ENCODE data around the gene SMYD1. TPM values are rescaled to one million over a fixed set of nuclear protein-coding genes. Genes with fewer than 3 reads are reported as not detected.

The SMYD1 gene
- total RNA-seq, 2 experiments from 2014 or later = not detected

DNA sequence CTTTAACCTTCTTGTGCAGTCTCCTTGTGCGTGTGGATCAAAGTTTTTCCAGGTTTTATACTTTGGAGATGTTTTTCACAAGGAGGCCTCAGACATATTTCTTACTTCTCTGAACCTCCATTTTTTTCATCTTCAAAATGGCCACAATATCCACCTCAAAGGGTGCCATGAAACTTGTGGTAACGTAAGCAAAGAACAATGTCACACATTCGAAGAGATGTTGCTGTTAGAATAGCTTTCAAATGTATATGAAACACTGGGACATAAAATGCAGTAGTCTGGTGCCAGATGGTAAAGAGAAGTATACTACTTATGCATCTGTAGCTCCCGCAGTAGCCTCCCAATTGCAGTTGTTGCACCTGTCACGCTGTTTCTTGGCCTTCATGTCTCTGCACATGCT lies 9.4 kb upstream of the SMYD1 start:
- Mint-ChIP-seq H3K36me3 (ENCODE audit: low read depth) (peaks cover 11% of the 10 kb centered on the region), H3K4me1 (ENCODE audit: low read depth) (peaks cover 41% of the 10 kb centered on the region), H3K27ac (no peak overlapping the region), H3K4me3 (no peak overlapping the region), H3K9me3 (no peaks in the 10 kb centered on the region), H3K27me3 (ENCODE audit: low read depth) (no peaks in the 10 kb centered on the region)
- intact Hi-C loops (cut with micrococcal nuclease) = loop anchor here (5.0 to 10.0 kb wide), 2 partner anchors 637 to 704 kb away; partner anchors contain the start of gene RPIA
- no peak for DNase-seq
- CTCF ChIA-PET = interaction anchor here (0.6 to 4.1 kb wide), 5 partner anchors 12 to 104 kb away, joined by 3 to 174 read pairs (median 4); no protein-coding TSS in a partner anchor

GRCh38 chr2:88059979-88060906 lies 7.4 kb upstream of the SMYD1 start:
- CTCF ChIA-PET = interaction anchor here (0.6 to 4.1 kb wide), 53 partner anchors 9 to 1626 kb away, joined by 3 to 174 read pairs (median 5); partner anchors contain the start of gene THNSL2
- Mint-ChIP-seq H3K36me3 (ENCODE audit: low read depth) (peaks cover under 1% of the 10 kb centered on the region), H3K27me3 (ENCODE audit: low read depth) (no peaks in the 10 kb centered on the region)

DNA sequence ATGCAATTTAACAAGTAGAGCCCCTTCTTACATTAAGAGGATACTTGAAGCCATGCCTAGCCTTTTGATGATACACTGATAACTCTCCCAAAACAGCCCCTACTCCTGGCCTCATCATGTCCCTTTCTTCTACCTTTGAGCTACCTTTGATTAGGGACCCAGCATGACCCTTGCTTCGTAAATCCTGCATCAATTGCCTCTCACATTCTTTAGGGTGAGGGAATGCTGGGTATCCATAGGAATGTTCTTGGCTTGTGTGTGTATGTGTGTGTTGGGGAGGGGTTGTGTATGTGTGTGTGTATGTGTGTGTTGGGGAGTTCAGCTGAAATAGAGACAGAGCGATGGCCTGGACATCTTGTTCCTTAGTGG lies 6.7 kb upstream of the SMYD1 start:
- H3K27ac Mint-ChIP-seq = no peak overlapping the region
- H3K4me1 Mint-ChIP-seq (ENCODE audit: low read depth) = peaks cover 20% of the 10 kb centered on the region
- no peaks in the 10 kb centered on the region for H3K27me3 Mint-ChIP-seq (ENCODE audit: low read depth)
- no peaks in the 10 kb centered on the region for H3K36me3 Mint-ChIP-seq (ENCODE audit: low read depth)
- no peak for DNase-seq
- intact Hi-C loops (cut with micrococcal nuclease) = loop anchor here (1.0 to 5.0 kb wide), 6 partner anchors 30 to 611 kb away; no protein-coding TSS in a partner anchor
- H3K9me3 Mint-ChIP-seq = no peaks in the 10 kb centered on the region
- CTCF ChIA-PET = interaction anchor here (0.6 to 4.1 kb wide), 49 partner anchors 9 to 694 kb away, joined by 3 to 174 read pairs (median 6); partner anchors contain the start of gene THNSL2
- H3K4me3 Mint-ChIP-seq = no peak overlapping the region

More at GRCh38 chr2:88059979-88060906, 7.4 kb upstream of the SMYD1 start:
- no peak overlapping the region for H3K4me3 Mint-ChIP-seq
- no peak overlapping the region for H3K27ac Mint-ChIP-seq
- intact Hi-C loops (cut with micrococcal nuclease) = loop anchor here (1.0 to 10.0 kb wide), 8 partner anchors 31 to 702 kb away; partner anchors contain the start of gene RPIA
- no peaks in the 10 kb centered on the region for H3K9me3 Mint-ChIP-seq
- peak; percentile 48 for DNase-seq
- peaks cover 22% of the 10 kb centered on the region for H3K4me1 Mint-ChIP-seq (ENCODE audit: low read depth)

GRCh38 chr2:88061295-88061694 lies 6.3 kb upstream of the SMYD1 start:
- peaks cover 16% of the 10 kb centered on the region for H3K4me1 Mint-ChIP-seq (ENCODE audit: low read depth)
- intact Hi-C loops (cut with micrococcal nuclease) = loop anchor here (2.0 to 5.0 kb wide), 4 partner anchors 30 to 611 kb away; no protein-coding TSS in a partner anchor
- no peak overlapping the region for H3K4me3 Mint-ChIP-seq
- no peak for DNase-seq
- H3K27ac Mint-ChIP-seq = no peak overlapping the region
- no peaks in the 10 kb centered on the region for H3K27me3 Mint-ChIP-seq (ENCODE audit: low read depth)
- CTCF ChIA-PET = interaction anchor here (0.6 to 4.1 kb wide), 33 partner anchors 8 to 166 kb away, joined by 3 to 174 read pairs (median 6); partner anchors contain the start of gene THNSL2
- no peaks in the 10 kb centered on the region for H3K9me3 Mint-ChIP-seq
- no peaks in the 10 kb centered on the region for H3K36me3 Mint-ChIP-seq (ENCODE audit: low read depth)

- H3K27ac Mint-ChIP-seq = no peak overlapping the region
- peaks cover 2% of the 10 kb centered on the region for H3K27me3 Mint-ChIP-seq (ENCODE audit: low read depth)
- H3K4me3 Mint-ChIP-seq = no peak overlapping the region
- DNase-seq = no peak
- CTCF ChIA-PET = no interaction called here
- no peaks in the 10 kb centered on the region for H3K9me3 Mint-ChIP-seq
- no peaks in the 10 kb centered on the region for H3K4me1 Mint-ChIP-seq (ENCODE audit: low read depth)
- no peaks in the 10 kb centered on the region for H3K36me3 Mint-ChIP-seq (ENCODE audit: low read depth)
- intact Hi-C loops (cut with micrococcal nuclease) = no loop called here
Observed at GRCh38 chr2:88066543-88066942, 1.1 kb upstream of the SMYD1 start.

DNA sequence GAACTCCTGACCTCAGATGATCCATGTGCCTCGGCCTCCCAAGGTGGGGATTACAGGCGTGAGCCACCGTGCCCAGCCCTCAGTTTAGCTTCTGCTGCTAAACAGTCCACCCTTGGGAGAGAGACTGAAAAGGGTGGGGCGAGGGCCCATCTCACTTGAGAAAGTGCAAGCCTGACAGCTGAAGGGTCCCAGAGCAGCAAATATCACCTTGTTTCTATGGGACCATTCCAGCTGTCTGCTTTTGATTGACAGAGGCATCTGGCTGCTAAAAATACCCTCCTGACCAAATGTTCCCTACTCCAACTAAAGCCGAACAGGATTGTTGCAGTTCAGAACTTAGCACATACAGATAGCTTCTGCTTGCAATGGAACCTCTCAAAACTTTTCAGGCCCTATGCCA lies 436 bp upstream of the SMYD1 start:
- no peak overlapping the region for H3K27ac Mint-ChIP-seq
- no peaks in the 10 kb centered on the region for H3K36me3 Mint-ChIP-seq (ENCODE audit: low read depth)
- CTCF ChIA-PET = no interaction called here
- intact Hi-C loops (cut with micrococcal nuclease) = no loop called here
- no peak for DNase-seq
- no peak overlapping the region for H3K4me3 Mint-ChIP-seq
- peaks cover 2% of the 10 kb centered on the region for H3K27me3 Mint-ChIP-seq (ENCODE audit: low read depth)
- H3K4me1 Mint-ChIP-seq (ENCODE audit: low read depth) = no peaks in the 10 kb centered on the region
- no peaks in the 10 kb centered on the region for H3K9me3 Mint-ChIP-seq

- H3K36me3 Mint-ChIP-seq (ENCODE audit: low read depth) = no peaks in the 10 kb centered on the region
- H3K4me3 Mint-ChIP-seq = no peak overlapping the region
- no peak overlapping the region for H3K27ac Mint-ChIP-seq
- no peak for DNase-seq
- CTCF ChIA-PET = interaction anchor here (2.5 kb wide), 1 partner anchor 7 kb away, joined by 9 read pairs; no protein-coding TSS in a partner anchor
- intact Hi-C loops (cut with micrococcal nuclease) = no loop called here
- H3K4me1 Mint-ChIP-seq (ENCODE audit: low read depth) = no peaks in the 10 kb centered on the region
- H3K27me3 Mint-ChIP-seq (ENCODE audit: low read depth) = peaks cover 2% of the 10 kb centered on the region
- H3K9me3 Mint-ChIP-seq = no peaks in the 10 kb centered on the region
Observed at GRCh38 chr2:88068044-88068443, 419 bp downstream of the SMYD1 start.

DNA sequence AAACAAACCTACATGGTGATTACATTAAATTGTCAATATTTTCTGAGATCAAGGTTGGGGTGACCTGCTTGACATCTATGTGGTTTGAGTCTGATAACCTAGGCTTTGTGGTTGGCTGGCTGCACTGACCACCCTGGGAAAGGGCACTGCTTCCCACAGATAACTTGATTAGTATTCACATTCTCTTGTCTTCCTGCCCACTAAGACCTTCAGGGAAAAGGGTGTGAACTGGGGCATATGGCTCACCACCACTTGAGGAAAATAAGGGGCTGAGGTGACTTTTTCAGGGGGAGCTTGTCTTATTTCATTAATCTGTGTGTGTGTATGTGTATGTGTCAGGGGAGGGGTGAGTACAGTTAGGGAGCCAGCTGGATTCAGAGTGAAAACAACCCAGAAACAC lies 1.5 kb downstream of the SMYD1 start:
- CTCF ChIA-PET = interaction anchor here (2.5 kb wide), 1 partner anchor 8 kb away, joined by 9 read pairs; no protein-coding TSS in a partner anchor
- Mint-ChIP-seq H3K4me1 (ENCODE audit: low read depth) (no peaks in the 10 kb centered on the region), H3K27me3 (ENCODE audit: low read depth) (peaks cover 2% of the 10 kb centered on the region), H3K36me3 (ENCODE audit: low read depth) (no peaks in the 10 kb centered on the region), H3K27ac (no peak overlapping the region), H3K9me3 (peaks cover 1% of the 10 kb centered on the region), H3K4me3 (no peak overlapping the region)
- DNase-seq = no peak
- intact Hi-C loops (cut with micrococcal nuclease) = no loop called here

DNA sequence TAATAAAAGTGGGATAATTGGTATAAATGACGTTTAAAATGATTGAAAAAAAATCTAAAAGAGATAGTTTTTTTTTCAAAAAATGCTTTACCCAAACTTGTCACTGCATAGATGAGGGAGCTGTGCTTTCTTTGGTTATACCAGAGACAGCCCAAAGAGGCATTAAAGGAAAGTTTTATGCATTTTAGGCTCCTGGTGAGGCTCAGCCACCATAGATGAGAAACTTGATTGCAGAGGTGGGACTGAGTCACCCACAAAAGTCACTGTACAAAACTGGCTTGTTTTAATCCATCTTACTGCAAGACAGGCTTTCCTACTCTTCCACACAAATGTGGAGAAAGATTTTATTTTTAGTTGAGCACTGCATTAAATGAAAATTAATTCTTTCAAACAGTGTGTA lies 2.4 kb downstream of the SMYD1 start:
- no peak overlapping the region for H3K4me3 Mint-ChIP-seq
- no peaks in the 10 kb centered on the region for H3K36me3 Mint-ChIP-seq (ENCODE audit: low read depth)
- no peak overlapping the region for H3K27ac Mint-ChIP-seq
- H3K9me3 Mint-ChIP-seq = peaks cover 1% of the 10 kb centered on the region
- CTCF ChIA-PET = interaction anchor here (0.6 to 2.5 kb wide), 2 partner anchors 9 to 44 kb away, joined by 3 to 9 read pairs; no protein-coding TSS in a partner anchor
- H3K27me3 Mint-ChIP-seq (ENCODE audit: low read depth) = peaks cover 2% of the 10 kb centered on the region
- H3K4me1 Mint-ChIP-seq (ENCODE audit: low read depth) = no peaks in the 10 kb centered on the region
- intact Hi-C loops (cut with micrococcal nuclease) = no loop called here
- DNase-seq = no peak

DNA sequence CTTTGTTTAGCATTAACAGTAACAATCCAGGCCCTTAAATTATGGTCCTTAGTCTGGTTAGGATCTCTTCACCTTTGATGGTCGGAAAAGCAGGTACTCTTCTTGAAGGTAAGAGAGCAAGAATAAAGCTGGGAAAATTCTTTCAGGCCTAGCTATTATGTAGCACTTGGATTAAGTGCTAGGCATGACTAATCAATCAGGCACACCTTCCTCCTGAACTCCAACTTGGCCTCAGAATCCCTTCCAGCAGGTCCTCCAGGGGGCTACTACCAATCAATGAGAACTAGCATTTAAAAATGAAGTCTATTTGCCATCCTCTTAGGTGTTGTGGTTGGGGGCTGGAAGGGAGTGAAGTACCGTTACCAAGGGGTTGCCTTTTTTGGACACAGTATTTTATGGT lies 3.7 kb downstream of the SMYD1 start:
- intact Hi-C loops (cut with micrococcal nuclease) = no loop called here
- Mint-ChIP-seq H3K36me3 (ENCODE audit: low read depth) (no peaks in the 10 kb centered on the region), H3K9me3 (peaks cover 1% of the 10 kb centered on the region), H3K27ac (no peak overlapping the region), H3K27me3 (ENCODE audit: low read depth) (peaks cover 2% of the 10 kb centered on the region), H3K4me1 (ENCODE audit: low read depth) (no peaks in the 10 kb centered on the region), H3K4me3 (no peak overlapping the region)
- DNase-seq = no peak
- CTCF ChIA-PET = interaction anchor here (0.6 to 0.7 kb wide), 2 partner anchors 11 to 13 kb away, joined by 3 to 4 read pairs; no protein-coding TSS in a partner anchor

DNA sequence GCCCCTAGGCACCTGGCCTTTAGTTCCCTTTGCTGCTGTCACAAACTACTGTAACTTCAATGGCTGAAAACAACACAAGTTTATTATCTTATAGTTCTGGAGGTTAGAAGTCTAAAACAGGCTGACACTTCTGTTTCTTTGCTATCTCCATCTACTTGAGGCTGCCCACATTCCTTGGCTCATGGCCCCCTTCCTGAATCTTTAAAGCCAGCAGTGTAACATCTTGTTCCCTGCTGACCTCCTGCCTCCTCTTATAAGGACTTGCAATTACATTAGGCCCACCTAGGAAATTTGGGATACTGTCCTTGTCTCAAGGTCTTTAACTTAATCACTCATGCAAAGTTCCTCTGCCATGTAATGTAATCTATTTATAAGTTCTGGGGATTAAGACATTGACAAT lies 6.5 kb downstream of the SMYD1 start:
- no peaks in the 10 kb centered on the region for H3K36me3 Mint-ChIP-seq (ENCODE audit: low read depth)
- DNase-seq = no peak
- H3K4me1 Mint-ChIP-seq (ENCODE audit: low read depth) = no peaks in the 10 kb centered on the region
- CTCF ChIA-PET = interaction anchor here (2.5 kb wide), 1 partner anchor 13 kb away, joined by 12 read pairs; no protein-coding TSS in a partner anchor
- no peak overlapping the region for H3K4me3 Mint-ChIP-seq
- no peak overlapping the region for H3K27ac Mint-ChIP-seq
- peaks cover 1% of the 10 kb centered on the region for H3K9me3 Mint-ChIP-seq
- intact Hi-C loops (cut with micrococcal nuclease) = no loop called here
- H3K27me3 Mint-ChIP-seq (ENCODE audit: low read depth) = peaks cover 1% of the 10 kb centered on the region

- Mint-ChIP-seq H3K36me3 (ENCODE audit: low read depth) (no peaks in the 10 kb centered on the region), H3K4me3 (no peak overlapping the region), H3K4me1 (ENCODE audit: low read depth) (no peaks in the 10 kb centered on the region), H3K27ac (no peak overlapping the region), H3K9me3 (peaks cover 1% of the 10 kb centered on the region), H3K27me3 (ENCODE audit: low read depth) (no peaks in the 10 kb centered on the region)
- intact Hi-C loops (cut with micrococcal nuclease) = no loop called here
- no peak for DNase-seq
- CTCF ChIA-PET = interaction anchor here (2.5 kb wide), 1 partner anchor 14 kb away, joined by 12 read pairs; no protein-coding TSS in a partner anchor
Observed at GRCh38 chr2:88074854-88075292, 7.2 kb downstream of the SMYD1 start.
